HG03135 (cell line): ENCODE data around the gene PGM3.

Source experiments
- ATAC-seq: cut with Tn5 transposase; IDR thresholded peaks from one replicate; pipeline ENCODE4 v1.9.1; 2021; ENCODE audit warnings: mild to moderate bottlenecking, moderate library complexity; ENCODE audit not compliant: unreplicated experiment

PGM3 gene

DNA sequence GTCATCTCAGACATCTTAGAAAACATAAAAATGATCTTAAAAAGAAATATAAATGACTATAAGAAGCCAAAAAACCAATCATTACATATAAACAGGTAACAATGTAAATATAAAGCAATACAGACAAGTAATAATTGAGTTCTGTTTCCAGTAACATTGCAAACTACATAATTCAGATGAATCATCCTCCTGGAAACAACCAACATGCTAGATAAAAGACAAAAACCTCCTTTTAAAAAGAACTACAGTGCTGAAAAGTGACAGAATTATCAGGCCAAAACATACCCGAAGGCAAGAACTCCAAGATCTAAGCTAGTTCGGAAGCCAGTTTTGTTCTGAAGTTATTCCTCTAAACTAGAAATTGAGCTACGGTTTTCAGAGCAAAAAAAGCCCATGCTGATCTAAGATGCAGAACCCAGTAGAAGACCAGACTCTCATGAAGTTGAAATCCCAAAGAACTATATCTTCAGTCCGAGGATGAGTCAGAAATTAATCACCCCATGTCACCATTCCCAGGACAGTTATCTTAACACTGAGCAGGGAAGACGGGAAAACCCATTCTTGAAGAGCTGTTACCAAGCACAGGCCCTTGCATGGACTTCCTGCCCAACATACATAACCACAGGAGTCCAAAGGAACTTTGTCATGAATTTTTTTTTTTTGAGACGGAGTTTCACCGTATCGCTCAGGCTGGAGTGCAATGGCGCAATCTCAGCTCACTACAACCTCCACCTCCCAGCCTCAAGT lies 9.8 kb downstream of the PGM3 start:
- no peak for ATAC-seq

DNA sequence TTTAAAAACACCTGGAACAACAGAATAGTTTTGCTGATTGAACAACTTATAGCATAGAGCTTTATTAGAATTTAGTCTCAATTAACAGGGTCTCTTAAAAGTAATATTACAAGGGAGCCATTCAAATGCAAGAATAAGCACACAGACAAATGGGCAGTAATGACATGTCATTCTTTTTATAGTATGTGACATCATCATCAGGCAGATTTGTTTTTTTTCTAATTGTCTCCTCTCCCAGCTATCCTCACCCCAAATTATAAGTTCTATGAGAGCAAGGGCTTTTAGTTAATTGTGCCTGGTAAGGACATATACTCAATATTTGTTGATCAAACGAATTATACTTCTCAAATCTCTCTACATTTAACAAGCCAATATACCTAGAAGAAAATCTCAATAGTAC lies 11.0 kb downstream of the PGM3 start:
- no peak for ATAC-seq

DNA sequence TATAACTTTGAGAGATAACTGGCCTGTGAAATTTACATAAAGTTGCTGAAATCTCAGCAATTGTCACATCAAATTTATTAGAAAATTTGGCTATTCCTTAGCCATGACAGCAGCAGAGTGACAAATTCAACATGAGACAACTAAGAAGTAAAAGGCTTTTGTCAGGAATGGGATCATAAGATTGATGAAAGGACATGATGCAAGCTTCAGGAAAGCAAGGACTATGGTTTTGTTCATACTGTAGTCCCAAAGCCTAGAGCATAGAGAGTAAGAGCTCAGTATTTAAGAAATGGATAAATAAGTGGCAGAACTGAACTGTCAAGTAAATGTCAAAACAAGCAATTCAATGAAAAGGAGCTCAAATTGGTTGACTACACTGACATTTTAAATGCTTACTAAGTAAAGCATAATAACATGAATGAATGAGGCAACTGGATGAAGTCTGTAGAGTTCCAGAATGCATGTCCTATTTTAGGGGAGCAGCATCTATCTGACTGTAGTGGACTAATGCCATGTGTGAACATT lies 12.6 kb downstream of the PGM3 start:
- no peak for ATAC-seq

GRCh38 chr6:83176246-83176645 lies 16.8 kb downstream of the PGM3 start:
- ATAC-seq = no peak

GRCh38 chr6:83169511-83169910 lies 23.6 kb downstream of the PGM3 start:
- no peak for ATAC-seq

GRCh38 chr6:83169106-83169505 lies 24.0 kb downstream of the PGM3 start:
- no peak for ATAC-seq

DNA sequence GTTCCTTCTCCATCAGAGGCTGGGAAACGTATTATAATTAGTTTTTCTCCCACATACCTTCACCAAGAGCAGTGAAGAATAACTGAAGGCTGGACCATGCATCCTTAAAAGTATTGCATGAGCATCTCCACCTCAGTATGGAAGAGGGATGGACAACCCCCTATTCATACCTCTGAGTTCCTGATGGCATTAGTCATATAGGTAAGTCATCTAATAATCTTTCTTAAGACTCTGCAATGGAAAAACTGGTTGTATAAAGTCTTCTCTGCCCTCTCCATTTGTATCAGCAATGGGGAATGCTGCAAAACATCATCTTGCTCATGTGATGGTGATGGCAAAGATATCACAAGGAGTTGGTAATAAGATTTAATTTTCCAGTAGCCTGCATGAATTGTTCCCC lies 24.5 kb downstream of the PGM3 start:
- ATAC-seq = no peak

DNA sequence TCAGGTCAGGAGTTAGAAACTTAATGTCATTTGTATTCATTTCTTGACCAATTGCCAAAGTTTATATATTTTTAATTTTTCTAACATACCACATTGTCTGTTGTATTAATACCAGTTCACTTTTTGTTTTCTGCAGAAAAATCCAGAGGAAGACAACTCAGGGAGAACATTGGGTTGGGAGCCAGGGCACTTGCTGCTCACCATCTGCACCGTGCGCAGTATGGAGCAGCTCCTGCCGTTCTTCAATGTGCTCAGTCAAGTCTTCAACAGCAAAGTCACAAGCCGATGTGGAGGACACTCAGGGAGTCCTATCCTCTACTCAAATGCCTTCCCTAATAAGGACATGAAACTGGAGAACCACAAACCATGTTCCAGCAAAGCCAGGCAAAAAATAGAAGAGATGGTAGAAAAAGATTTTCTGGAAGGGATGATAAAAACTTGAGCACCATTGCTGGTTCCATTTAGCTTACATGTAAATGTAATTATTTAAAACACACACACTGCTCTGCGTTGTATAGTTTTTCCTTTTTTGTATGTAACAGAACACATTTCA lies 25.3 kb downstream of the PGM3 start:
- no peak for ATAC-seq

DNA sequence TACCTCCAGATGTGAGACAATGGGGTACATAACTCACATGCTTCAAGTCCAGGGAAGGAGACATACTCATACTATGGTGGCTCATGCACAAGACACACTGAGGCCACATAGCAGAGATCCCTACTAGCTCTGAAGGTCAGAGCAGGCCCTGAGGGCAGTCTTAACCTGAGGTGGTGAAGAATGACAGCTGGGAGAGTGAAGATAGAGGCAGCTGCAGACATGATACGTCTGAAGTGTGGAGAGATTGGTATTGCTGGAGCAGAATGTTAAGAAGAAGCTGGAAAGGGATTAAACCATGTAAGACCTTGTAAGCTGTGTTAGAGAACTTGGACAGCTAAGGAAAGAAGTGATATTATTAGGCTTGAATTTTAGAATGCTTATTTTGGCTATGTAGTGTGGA lies 32.9 kb downstream of the PGM3 start:
- no peak for ATAC-seq

DNA sequence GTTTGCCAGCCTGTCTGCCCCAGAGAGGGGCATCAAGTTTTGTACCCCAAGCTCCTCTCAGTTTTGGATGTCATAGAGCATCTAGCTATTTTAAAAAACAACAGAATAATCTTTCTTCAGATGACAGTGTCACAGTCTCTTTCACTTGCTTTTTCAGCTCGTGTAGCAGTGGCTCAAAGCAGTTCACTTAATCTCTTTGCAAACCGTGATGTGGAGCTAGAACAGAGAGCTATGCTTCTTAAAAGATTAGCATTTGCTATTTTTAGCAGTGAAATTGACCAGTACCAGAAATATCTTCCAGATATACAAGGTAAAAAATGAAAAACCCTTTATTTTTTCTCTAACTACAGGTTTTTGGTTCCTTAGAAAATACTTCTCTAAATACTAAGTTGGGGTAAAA lies 37.3 kb downstream of the PGM3 start:
- ATAC-seq = no peak

DNA sequence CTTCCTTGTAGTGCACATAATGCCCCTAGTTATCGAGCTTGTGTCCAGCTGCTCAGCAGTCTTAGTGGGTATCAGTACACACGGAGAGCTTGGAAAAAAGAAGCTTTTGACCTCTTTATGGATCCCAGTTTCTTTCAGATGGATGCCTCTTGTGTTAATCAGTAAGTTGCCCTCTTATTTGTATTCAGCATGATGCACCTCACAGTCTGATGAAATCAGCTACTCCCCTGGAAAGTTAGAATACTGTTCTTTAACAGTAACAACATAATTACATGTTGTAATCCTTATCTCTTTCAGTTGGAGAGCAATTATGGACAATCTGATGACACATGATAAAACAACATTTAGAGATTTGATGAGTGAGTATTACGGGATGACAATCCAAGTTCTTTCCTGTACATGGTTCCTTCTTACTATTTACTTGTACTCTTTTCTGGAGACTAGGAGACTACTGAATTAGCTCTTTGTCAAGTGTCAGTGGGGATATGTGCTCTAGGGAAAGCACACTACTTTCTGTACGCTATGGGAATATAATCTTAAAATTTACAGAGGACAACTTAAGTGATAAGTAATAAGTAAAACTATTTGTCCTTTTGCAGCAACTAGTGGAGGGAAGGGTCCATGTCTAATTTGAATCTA lies 39.1 kb downstream of the PGM3 start:
- no peak for ATAC-seq

DNA sequence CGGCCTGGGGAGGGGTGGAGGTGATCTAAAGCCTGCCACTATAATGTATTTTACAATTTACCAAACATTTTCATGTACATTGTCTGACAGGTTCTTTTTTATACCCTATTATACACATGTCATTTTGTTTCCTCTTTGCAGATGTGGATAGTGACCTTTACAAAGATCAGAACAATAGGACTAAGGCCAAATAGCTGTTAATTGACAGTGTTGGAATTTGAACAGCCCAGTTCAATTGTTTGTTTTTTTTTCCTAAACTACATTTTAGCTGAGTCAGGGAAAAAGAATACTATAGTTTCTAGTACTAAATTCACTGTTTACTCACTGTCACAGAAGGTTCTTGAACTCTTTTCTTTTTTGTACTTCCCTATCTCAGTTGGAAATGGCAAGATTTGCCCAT lies 40.2 kb downstream of the PGM3 start:
- ATAC-seq = no peak

DNA sequence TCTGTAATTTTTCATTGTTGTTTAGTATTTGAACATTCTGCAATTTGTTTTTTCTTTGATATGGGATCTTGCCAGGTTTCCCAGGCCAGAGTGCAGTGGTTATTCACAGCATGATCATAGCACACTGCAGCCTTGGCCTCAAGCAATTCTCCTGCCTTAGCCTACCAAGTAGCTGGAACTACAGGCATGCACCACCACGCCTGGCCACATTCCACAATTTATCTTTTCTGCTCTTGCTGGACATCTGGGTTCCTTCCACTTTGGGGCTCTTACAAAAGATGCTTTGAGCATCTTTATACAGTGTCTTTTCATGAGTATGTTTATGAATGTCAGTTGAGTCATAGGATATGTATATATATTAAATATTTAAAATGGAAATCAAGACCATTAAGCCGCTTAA lies 42.0 kb downstream of the PGM3 start:
- no peak for ATAC-seq

GRCh38 chr6:83138758-83139157 lies 54.3 kb downstream of the PGM3 start:
- no peak for ATAC-seq

GRCh38 chr6:83138118-83138722 lies 54.8 kb downstream of the PGM3 start:
- ATAC-seq = no peak

DNA sequence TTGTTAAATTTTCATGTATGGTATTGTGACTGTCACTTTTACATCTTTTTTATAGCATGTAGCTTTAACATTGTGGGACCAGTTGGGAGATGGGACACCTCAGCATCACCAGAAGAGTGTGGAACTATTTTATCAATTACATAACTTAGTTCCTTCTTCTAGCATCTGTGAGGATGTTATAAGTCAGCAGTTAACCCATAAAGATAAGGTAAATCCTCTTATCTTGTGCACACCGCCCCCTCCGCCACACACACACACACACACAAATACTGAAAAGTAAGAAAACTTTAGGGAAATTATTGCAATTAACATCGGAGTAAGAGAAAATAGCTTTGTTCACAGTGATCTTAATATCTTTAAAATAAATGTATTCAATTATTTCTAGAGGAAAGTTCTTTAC lies 60.9 kb downstream of the PGM3 start:
- no peak for ATAC-seq

DNA sequence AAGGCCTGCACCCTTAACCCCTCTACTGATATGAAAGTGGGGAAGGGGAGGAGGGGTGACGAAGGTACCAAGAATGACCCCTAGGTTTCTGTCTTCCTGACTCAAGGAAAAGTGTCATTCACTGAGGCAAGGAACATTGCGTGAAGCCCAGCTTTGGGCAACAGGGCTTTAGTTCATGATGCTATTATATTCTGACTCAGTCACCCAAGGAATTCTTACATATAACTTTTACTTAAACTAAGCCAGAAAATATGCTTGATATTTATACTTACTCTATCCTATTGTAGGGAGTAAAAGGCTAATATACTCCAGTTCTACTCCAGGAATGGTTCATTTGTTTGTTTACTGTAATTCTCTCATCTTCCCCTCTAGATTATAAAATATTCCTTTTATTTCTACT lies 65.1 kb downstream of the PGM3 start:
- ATAC-seq = no peak

DNA sequence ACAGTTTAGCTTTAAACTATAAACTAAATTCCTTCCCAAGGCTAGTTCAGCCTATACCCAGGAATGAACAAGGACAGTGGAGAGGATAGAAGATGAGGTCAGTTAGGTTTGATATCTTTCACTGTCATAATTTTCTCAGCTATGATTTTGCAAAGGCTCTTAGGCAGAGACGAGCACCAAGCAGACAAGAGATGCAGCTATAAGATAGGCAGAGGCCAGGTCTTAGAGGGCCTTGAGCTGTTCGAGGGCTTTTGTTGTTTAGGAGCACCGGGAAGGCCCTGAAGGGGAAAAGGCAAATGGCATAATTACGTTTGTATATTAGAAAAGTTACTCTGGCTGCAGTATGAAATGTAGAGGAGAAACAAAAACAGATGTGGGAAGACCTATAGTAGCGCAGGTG lies 65.8 kb downstream of the PGM3 start:
- no peak for ATAC-seq

- no peak for ATAC-seq
These were observed 66.3 kb downstream of the PGM3 start for GRCh38 chr6:83126807-83127206.

DNA sequence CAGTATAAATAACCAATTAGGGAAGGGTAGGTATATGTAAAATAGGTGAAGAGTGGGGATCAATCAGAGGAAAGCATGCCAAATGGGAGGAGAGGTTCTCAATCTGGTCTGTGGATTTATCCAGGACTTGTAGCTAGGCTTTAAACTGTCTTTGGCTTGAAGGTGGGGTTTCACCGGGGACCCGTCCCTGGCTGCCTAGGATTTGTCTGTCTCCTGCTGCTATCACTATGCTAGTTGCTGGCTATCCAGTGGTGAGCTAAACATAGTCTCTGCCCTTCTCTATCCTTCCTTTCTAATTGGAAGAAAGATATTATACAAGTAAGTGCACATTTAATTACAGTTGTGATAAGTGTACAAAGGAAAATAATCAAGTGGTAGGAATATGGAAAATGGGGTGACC lies 66.8 kb downstream of the PGM3 start:
- no peak for ATAC-seq

DNA sequence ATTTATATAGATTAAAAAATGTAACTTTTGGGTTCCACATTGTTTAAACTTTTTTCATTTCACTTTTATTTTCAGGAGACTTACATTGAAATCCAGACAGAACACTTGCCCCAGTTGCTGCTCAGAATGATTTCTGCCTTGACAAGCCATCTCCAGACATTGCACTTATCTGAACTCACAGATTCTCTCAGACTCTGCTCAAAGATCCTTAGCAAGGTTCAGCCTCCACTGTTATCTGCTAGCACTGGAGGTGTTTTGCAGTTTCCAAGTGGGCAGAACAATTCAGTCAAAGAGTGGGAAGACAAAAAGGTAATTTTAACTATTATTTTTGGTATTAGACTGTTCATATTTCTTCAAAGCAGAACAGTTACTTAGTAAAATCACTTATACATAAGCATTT lies 67.6 kb downstream of the PGM3 start:
- no peak for ATAC-seq

- no peak for ATAC-seq
These were observed 68.5 kb downstream of the PGM3 start for GRCh38 chr6:83124553-83124952.
